ENCODE data around the gene GGCX.

GGCX gene

DNA sequence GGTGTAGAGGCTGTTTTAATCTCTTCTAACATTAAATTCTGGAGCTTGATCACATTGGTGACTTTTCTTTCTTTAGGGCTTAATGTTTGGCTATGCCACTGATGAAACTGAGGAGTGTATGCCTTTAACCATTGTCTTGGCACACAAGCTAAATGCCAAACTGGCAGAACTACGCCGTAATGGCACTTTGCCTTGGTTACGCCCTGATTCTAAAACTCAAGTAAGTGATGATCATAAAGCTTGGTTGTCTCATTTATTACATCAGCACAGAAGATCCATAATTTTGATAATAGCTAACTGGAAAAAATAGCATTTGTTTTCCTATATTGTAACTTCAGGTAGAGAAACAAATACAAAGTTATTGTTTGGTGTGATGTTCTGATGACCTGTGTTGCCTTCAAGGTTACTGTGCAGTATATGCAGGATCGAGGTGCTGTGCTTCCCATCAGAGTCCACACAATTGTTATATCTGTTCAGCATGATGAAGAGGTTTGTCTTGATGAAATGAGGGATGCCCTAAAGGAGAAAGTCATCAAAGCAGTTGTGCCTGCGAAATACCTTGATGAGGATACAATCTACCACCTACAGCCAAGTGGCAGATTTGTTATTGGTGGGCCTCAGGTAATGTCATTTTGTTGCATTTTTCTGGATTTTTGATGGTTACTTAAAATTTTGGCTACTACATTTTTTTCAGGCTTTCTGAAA lies 19.4 kb downstream of the GGCX start:
- no peak for DNase-seq (ENCODE audit: low spot score)

GRCh38 chr2:85541262-85541661 lies 20.0 kb downstream of the GGCX start:
- no peak for DNase-seq (ENCODE audit: low spot score)

- peak; percentile 49 for DNase-seq (ENCODE audit: low spot score)
Observed at GRCh38 chr2:85540133-85540648, 21.1 kb downstream of the GGCX start.

DNA sequence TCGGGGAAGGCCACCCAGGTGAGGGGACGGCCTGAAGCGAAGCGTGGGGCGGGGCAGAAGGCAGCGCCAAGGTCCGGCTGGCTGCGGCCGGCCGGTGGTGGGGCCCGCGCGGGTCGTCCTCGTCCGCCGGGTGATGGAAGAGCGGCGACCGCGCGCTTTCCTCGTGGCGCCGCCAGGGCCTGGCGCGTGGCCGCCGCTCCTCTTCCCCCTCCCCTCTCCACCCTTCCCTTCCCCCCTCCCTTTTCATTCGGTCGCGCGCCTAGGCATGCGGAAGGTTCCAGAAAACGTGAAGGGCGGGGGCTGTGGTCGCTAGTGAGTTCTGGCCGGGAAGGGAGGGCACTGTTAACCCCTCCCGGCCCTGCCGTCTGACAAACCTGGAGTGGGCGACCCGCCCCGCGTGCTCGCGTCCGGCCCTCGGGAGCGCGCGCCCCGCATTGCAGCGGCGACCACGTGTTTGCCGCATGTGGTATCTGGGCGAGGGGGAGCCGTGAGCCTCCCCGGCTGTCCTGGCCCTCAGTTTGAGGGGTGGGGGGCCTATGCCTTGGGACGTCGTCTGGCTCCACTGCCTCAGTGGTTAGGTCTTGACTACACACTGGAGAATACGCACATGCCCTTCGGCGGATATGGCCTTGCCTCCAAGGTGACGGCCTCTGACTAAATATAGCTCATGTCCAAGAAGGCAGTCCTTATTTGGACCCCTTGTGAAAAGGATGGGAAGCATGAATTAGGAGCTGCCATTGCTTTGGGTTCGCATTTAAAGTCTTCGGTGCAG lies 21.7 kb downstream of the GGCX start:
- DNase-seq (ENCODE audit: low spot score) = peak; percentile 70

DNA sequence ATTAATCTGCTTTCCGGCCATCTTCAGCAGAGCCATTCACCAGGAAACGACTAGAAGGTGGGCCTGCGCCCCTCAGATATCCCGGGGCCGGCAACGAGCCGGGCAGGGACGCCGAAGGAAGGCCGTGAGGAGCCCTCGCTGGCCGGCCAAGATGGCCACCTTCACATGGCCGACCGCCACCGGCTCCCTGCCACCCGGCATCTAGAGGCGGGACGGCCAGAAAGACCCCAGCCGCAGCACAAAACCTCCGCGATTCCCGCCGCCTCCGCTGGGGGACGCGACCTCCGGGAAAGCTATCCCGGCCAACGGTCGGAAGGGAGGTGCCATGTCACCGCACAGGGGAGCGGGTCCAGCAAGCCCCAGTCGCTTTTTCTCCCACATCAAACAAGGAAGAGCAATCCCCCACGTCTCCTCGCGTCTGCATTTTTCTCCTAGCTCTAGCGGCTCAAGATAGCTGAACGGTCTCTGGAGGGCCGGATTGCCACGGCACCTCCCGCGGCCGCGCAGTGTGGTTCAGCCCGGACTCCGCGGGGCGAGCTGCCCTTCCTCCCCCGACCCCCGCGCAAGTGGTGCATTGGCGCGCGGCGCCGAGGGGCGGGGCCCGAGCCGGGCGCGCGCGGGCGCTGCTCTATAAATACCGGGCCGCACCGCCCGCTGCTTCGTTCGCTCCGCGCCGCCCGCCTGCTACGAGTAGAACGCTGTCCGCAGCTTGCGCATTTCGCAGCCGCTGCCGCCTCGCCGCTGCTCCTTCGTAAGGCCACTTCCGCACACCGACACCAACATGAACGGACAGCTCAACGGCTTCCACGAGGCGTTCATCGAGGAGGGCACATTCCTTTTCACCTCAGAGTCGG lies 22.6 kb downstream of the GGCX start, which contains the start of gene MAT2A:
MAT2A (plus strand) TSS at position 662 of the 854 bp plus-strand sequence; CDS start at position 782, 120 bp downstream.
- peak; percentile 89 for DNase-seq (ENCODE audit: low spot score)

DNA sequence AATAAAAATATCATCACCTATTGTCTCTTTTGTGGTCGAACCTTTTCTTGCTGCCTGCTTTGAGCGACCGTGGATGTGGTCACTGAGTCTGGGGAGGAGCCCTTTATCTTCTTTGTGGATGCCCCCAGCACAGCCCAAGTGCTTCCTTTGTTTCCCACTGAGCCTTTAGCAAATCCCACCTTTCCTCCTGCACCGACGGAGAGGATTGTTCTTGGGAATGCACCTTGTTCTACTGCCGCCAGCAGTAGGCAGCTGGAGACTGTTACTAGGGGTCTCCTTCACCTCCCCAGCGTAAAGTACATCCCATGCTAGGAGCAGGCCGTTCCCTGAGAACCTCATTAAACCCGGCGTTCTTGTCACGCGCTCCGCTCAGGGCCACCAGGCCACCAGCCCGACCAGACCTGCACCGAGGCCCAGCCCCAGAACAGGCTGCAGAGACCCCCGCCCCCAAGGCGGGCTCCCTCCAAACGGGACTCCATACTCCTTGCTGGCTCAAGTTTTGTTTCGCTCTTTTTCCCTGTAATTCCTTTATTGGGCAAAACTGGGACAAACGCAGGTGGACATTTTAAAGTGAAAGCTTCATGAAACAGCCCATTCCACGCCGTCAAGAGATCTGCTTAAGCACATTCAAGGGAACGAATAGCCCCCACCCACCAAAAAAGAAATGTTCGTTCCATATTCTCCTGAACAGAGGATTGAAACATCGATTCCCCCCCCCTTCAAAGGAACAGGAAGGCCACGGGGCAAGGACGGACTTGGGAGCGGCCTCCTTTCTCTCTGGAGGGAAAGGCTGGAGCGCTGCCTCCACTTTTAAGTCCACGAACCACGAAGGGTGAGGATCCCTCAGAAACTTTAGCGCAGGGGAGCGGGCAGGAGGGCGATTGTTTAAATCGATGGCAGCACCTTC lies 23.4 kb downstream of the GGCX start:
- peak; percentile 71 for DNase-seq (ENCODE audit: low spot score)

GRCh38 chr2:85536479-85536878 lies 24.8 kb downstream of the GGCX start:
- DNase-seq (ENCODE audit: low spot score) = no peak

DNA sequence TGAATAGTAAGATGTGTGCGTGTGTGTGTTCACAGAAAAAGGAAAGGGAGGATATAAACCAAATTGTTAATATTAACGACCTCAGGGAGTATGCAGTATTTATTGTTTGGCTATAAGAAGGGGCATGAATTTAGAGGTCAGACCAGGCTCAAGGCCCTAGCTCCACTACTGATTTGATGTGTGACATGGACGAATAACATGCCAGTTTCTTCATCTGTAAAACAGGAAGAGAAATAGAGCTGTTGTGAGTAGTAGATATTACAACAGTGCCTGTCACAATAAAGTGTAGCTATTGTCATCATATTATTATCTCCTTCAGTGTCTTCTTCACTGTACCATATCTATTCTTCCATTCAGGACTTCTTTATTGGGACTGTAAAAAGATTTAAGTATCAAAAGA lies 26.4 kb downstream of the GGCX start:
- peak; percentile 32 for DNase-seq (ENCODE audit: low spot score)

DNA sequence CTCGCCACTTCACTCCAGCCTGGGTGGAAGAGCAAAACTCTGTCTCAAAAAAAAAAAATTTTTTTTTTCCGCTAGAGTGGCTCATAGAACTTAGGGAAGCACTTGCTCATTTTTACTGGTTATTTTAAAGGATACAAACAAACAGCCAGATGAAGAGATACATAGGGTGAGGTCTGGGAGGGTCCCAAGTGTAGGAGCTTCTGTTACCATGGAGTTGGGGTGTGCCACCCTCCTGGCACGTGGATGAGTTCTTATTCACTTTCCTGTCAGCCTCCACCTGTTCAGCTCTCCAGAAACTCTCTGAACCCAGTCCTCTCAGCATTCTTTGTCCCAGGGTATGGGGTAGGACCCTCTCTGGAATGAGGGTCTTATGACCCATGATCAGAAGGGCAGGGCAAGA lies 27.2 kb downstream of the GGCX start:
- no peak for DNase-seq (ENCODE audit: low spot score)

GRCh38 chr2:85531589-85531988 lies 29.7 kb downstream of the GGCX start:
- DNase-seq (ENCODE audit: low spot score) = no peak

GRCh38 chr2:85529809-85530208 lies 31.5 kb downstream of the GGCX start:
- no peak for DNase-seq (ENCODE audit: low spot score)

- DNase-seq (ENCODE audit: low spot score) = no peak
Observed at GRCh38 chr2:85528355-85528754, 32.9 kb downstream of the GGCX start.

DNA sequence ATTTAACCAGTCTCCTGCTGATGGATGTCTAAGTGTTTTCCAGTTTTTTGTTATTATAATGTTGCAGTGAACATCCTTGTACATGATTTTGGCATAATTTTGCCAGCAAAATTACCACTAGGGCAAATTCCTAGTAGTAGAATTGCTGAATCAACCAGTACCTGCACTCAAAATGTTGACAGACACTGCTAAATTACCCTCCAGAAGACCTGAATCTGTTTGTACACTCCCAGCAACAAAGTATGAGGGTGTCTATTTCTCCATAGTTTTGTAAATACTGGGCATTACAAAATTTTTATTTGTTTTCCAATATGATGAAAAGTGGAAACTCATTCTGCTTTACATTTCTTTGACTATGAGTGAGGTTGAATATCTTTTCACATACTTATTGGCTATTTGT lies 33.5 kb downstream of the GGCX start:
- DNase-seq (ENCODE audit: low spot score) = no peak

DNA sequence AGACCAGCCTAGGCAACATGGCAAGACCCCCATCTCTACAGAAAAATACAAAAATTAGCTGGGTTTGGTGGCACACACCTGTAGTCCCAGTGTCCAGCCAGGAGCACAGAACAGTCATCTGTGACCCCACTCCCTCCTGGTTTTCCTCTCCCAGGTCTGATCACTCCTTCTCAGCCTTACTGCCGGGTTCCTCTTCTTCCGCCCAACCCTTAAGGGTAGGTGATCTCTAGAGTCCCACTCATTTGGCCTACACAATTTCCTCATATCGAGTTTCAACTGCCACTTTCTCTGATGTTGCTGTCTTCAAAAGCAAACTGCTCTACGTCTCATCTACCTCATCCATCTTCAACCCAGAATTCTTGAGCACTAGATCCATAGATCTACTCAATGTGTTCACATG lies 35.7 kb downstream of the GGCX start:
- DNase-seq (ENCODE audit: low spot score) = no peak

GRCh38 chr2:85525029-85525428 lies 36.3 kb downstream of the GGCX start:
- no peak for DNase-seq (ENCODE audit: low spot score)

DNA sequence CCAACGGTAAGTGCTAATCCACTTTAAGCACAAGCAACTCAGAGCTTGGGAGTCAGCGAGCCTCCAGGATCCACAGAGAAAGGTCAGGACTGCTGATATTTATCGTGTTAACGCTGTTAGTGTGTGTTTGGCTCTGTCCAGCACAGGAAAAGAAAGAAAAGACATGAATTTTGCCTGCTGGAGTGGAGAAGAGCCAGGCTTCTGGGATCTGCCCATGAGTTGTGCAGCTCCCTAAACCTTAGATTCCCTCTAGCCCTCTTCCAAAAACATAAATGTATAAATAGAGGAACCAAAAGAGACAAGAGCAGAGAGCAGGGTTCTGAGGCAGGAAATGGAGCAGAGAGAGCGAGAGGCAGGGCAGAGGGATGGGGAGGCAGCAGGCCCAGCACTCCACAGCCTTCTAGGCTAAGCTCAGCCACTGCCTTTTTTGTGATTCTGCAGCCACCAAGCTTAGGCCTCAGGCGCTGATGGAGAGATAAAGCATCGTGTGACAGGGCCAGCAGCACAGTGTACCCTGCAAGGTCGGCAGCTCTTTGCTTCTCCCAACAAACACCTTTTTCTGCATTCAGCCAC lies 36.9 kb downstream of the GGCX start:
- DNase-seq (ENCODE audit: low spot score) = peak; percentile 19

GRCh38 chr2:85523903-85524335 lies 37.4 kb downstream of the GGCX start:
- no peak for DNase-seq (ENCODE audit: low spot score)

DNA sequence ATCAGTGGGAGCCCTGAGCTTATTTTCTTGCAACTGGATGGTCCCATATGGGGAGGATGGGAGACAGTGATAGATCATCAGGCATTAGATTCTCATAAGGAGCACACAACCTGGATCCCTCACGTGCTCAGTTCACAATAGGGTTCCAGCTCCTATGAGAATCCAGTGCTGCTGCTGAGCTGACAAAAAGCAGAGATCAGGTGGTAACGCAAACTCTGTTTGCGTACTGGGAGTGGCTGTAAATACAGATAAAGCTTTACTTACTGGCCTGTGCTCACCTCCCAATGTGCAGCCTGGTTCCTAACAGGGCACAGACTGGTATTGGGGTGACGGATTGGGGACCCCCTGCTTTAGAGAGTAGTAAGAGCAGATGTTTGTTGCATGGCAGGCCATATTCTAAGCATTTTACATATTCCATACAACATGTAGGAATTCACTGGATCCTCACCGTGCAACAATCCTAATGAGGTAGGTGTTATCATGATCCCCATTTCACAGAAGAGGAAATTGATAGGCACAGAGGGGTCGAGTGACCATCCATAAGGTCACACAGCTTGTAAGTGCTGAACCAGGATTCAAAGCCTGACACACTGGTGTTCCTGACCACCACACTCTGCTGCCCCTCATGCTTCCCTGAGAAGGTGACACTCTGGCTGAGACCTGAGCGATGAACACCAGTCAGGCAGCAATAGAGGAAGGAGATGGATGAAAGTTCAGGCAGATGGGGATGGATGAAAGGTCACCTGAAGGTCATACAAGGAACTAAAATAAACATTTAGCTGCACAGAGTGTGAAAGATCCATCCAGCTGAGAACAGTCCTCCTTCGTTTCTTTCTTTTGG lies 38.0 kb downstream of the GGCX start:
- DNase-seq (ENCODE audit: low spot score) = no peak

- no peak for DNase-seq (ENCODE audit: low spot score)
Observed at GRCh38 chr2:85522090-85522647, 39.1 kb downstream of the GGCX start.
